Stomach (tissue), 9 donors: ENCODE data around the gene ZFHX3. TPM values are rescaled to one million over a fixed set of nuclear protein-coding genes. Genes with fewer than 3 reads are reported as not detected.

Experiments
- DNase-seq, 2 donors: peaks; one replicate each; pipeline versions ENCODE4 v3.0.0 to v3.0.0-alpha.2; 2013 to 2019
- H3K27ac ChIP-seq, 5 donors: fragments of 200-600 bp in 4 of 5; sonication (generic) in 4 of 5; one replicate each; pipeline ENCODE4 v1.5.1; 2013 to 2019; ENCODE audit warnings: mild to moderate bottlenecking in 1 of 5, moderate library complexity in 1 of 5
- H3K27me3 ChIP-seq, 3 donors: fragments of 200-600 bp; sonication (generic); one replicate each; pipeline ENCODE4 v1.5.1; 2017 to 2019; ENCODE audit warnings: mixed run types in 1 of 3
- H3K36me3 ChIP-seq, 4 donors: fragments of 200-600 bp; sonication (generic); 1 replicate in 3 of 4; 2 replicates in 1 of 4; pipeline ENCODE4 v1.5.1; 2016 to 2019
- H3K4me1 ChIP-seq, 4 donors: fragments of 200-600 bp; sonication (generic); one replicate each; pipeline ENCODE4 v1.5.1; 2016 to 2019
- H3K4me3 ChIP-seq, 4 donors: fragments of 200-600 bp; sonication (generic) in 3 of 4; one replicate each; pipeline ENCODE4 v1.5.1; 2016 to 2019; ENCODE audit warnings: mild to moderate bottlenecking in 1 of 4
- H3K9me3 ChIP-seq, 4 donors: fragments of 200-600 bp; sonication (generic); one replicate each; pipeline ENCODE4 v1.5.1; 2016 to 2019
- EP300 ChIP-seq: sonication (generic); formaldehyde crosslinking; IDR thresholded peaks from one replicate; pipeline ENCODE4 v1.6.1; 2017; ENCODE audit warnings: antibody characterized with exemption
- POLR2A ChIP-seq, 4 donors: fragments of 450-650 bp; IDR thresholded peaks; one replicate each; pipeline ENCODE4 v1.6.1; 2016; ENCODE audit warnings: antibody characterized with exemption in 4 of 4, control low read depth in 2 of 4, mild to moderate bottlenecking in 1 of 4, moderate library complexity in 1 of 4
- POLR2AphosphoS5 ChIP-seq, 3 donors: sonication (generic); formaldehyde crosslinking; IDR thresholded peaks; one replicate each; pipeline ENCODE4 v1.6.1; 2016; ENCODE audit warnings: antibody characterized with exemption in 3 of 3
- WGBS, 5 donors: extraction: QIAGEN DNeasy Blood & Tissue Kit in 3 of 5; methylation state at CpG; one replicate each; pipeline versions ENCODE4 v1.1.5 to v1.1.7; 2013 to 2018; 5-methylcytosine and 5-hydroxymethylcytosine counted together
- intact Hi-C: fragments of 100-400 bp; cut with DNase I; formaldehyde crosslinking; loops from one replicate; pipeline ENCODE4 v1.15.1; 2023; ENCODE audit warnings: low total_unique reads
- polyA plus RNA-seq, 3 donors: library from polyadenylated mRNA; stranded (reverse); fragments of 200-250 nt; gene quantifications; one replicate each; pipeline ENCODE4 v1.2.3, GENCODE V29; 2013
- total RNA-seq, 5 donors: library from RNA; depleted of rRNA; stranded (reverse); fragments of >200 nt; gene quantifications; one replicate each; pipeline versions ENCODE4 v1.1.0 to v1.2.3, GENCODE V29; 2014 to 2016
- TF ChIP-seq, protein P1 (sequence below), 7 experiments: fragments of 450-650 bp in 4 of 7; fragments of 200-600 bp in 3 of 7; sonication (generic) in 3 of 7; IDR thresholded peaks; one replicate each; pipeline ENCODE4 v1.5.1; 2016 to 2019; ENCODE audit warnings: antibody characterized with exemption in 7 of 7, control low read depth in 2 of 7, mild to moderate bottlenecking in 1 of 7
- donor health status: healthy with polysubstance abuse.
- donor health status: Bipolar disorder and iron deficiency.
- donor health status: healthy.

Gene ZFHX3
- total and polyA plus RNA-seq, 8 donors: 1.1 to 27.5 (median 11.8) TPM

- peak in 1 of 2 donors; percentile 34 for DNase-seq
- no peaks in the 10 kb centered on the region for H3K36me3 ChIP-seq
- no peaks in the 10 kb centered on the region for H3K9me3 ChIP-seq
- 44 to 61% (median 55%) methylated on average over 6 of the region's 6 CpGs for WGBS, 5 donors
- TF ChIP-seq, protein P1, sequence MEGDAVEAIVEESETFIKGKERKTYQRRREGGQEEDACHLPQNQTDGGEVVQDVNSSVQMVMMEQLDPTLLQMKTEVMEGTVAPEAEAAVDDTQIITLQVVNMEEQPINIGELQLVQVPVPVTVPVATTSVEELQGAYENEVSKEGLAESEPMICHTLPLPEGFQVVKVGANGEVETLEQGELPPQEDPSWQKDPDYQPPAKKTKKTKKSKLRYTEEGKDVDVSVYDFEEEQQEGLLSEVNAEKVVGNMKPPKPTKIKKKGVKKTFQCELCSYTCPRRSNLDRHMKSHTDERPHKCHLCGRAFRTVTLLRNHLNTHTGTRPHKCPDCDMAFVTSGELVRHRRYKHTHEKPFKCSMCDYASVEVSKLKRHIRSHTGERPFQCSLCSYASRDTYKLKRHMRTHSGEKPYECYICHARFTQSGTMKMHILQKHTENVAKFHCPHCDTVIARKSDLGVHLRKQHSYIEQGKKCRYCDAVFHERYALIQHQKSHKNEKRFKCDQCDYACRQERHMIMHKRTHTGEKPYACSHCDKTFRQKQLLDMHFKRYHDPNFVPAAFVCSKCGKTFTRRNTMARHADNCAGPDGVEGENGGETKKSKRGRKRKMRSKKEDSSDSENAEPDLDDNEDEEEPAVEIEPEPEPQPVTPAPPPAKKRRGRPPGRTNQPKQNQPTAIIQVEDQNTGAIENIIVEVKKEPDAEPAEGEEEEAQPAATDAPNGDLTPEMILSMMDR (IDR thresholded peaks at IDR 0.05): no peak
- no peak for TF ChIP-seq POLR2AphosphoS5 (IDR thresholded peaks at IDR 0.05)
- H3K27ac ChIP-seq: no peak overlapping the region
- H3K4me3 ChIP-seq: no peak overlapping the region
- no peaks in the 10 kb centered on the region for H3K27me3 ChIP-seq
- intact Hi-C loops: no loop called here
- peaks cover 0 to 21% (median 0%) of the 10 kb centered on the region in 4 donors for H3K4me1 ChIP-seq
Measured at GRCh38 chr16:73095142-73095820, 47.4 kb upstream of the ZFHX3 start.

- no peak overlapping the region for H3K27ac ChIP-seq
- intact Hi-C loops: no loop called here
- WGBS, 5 donors: 89 to 97% (median 95%) methylated on average over 6 of the region's 6 CpGs
- H3K36me3 ChIP-seq: no peaks in the 10 kb centered on the region
- no peak for TF ChIP-seq POLR2AphosphoS5 (IDR thresholded peaks at IDR 0.05)
- no peak for TF ChIP-seq EP300
- TF ChIP-seq, protein P1 (IDR thresholded peaks at IDR 0.05): no peak
- no peak for TF ChIP-seq POLR2A (IDR thresholded peaks at IDR 0.05)
- H3K4me3 ChIP-seq: no peak overlapping the region
- H3K9me3 ChIP-seq: no peaks in the 10 kb centered on the region
- no peak for DNase-seq
- H3K27me3 ChIP-seq: no peaks in the 10 kb centered on the region
- peaks cover 0 to 21% (median 0%) of the 10 kb centered on the region in 4 donors for H3K4me1 ChIP-seq
Measured at GRCh38 chr16:73094371-73094770, 46.4 kb upstream of the ZFHX3 start.

- DNase-seq: peak in 1 of 2 donors; percentile 55
- no peak overlapping the region for H3K27ac ChIP-seq
- intact Hi-C loops: no loop called here
Measured at GRCh38 chr16:73093146-73094144, 45.5 kb upstream of the ZFHX3 start.

More at GRCh38 chr16:73093146-73094144, 45.5 kb upstream of the ZFHX3 start:
- no peak overlapping the region for H3K4me3 ChIP-seq
- H3K4me1 ChIP-seq: peaks cover 0 to 21% (median 0%) of the 10 kb centered on the region in 4 donors
- TF ChIP-seq EP300 (no peak), POLR2AphosphoS5 (IDR thresholded peaks at IDR 0.05) (no peak), POLR2A (IDR thresholded peaks at IDR 0.05) (no peak)
- TF ChIP-seq, protein P1 (IDR thresholded peaks at IDR 0.05): no peak
- H3K9me3 ChIP-seq: no peaks in the 10 kb centered on the region
- 61 to 70% (median 64%) methylated on average over 32 of the region's 32 CpGs for WGBS, 5 donors
- no peaks in the 10 kb centered on the region for H3K27me3 ChIP-seq
- H3K36me3 ChIP-seq: no peaks in the 10 kb centered on the region
